Motor neuron (in vitro differentiated cells): Measurements from ENCODE around the gene DDX3Y. TPM values are rescaled to one million over a fixed set of nuclear protein-coding genes. Genes with fewer than 3 reads are reported as not detected.

Source experiments
- total RNA-seq, 8 experiments: library from RNA; unstranded; fragments of 300-600 nt; gene quantifications; 2 replicates each; pipeline versions ENCODE4 v1.2.3 to v1.2.4, GENCODE V29; 2022

Gene DDX3Y
- total RNA-seq, 8 experiments from 2014 or later: 0.05 to 88.2 (median 74.6) TPM; not detected in 1

Other genes starting within 250 kb of the DDX3Y start
- 10 to 100 TPM in 6 of 8 experiments, not detected in 2; 23.0 to 38.5 (median 29.4) TPM for gene USP9Y, start 203.6 kb upstream of the DDX3Y start, total RNA-seq